Left ventricle myocardium inferior (tissue), 1 donor: ENCODE measurements around the gene TBC1D4. TPM values are rescaled to one million over a fixed set of nuclear protein-coding genes. Genes with fewer than 3 reads are reported as not detected.
A peak's percentile ranks its signal among the peaks of the same experiment; 100 is the strongest.

Source experiments
- DNase-seq: peaks from one replicate; pipeline ENCODE4 v3.0.0-alpha.2; 2020
- H3K27ac ChIP-seq: fragments of 200-600 bp; replicated peaks from 2 replicates; pipeline ENCODE4 v1.8.0; 2021
- H3K27me3 ChIP-seq: fragments of 200-600 bp; 2 replicates; pipeline ENCODE4 v1.8.0; 2021; ENCODE audit warnings: low read depth
- H3K36me3 ChIP-seq: fragments of 200-600 bp; 2 replicates; pipeline ENCODE4 v1.8.0; 2021
- H3K4me1 ChIP-seq: fragments of 200-600 bp; 2 replicates; pipeline ENCODE4 v1.8.0; 2021
- H3K4me3 ChIP-seq: fragments of 200-600 bp; 2 replicates; pipeline ENCODE4 v1.8.0; 2021; ENCODE audit warnings: mild to moderate bottlenecking, moderate library complexity
- H3K9me3 ChIP-seq: fragments of 200-600 bp; replicated peaks from 2 replicates; pipeline ENCODE4 v1.8.0; 2021
- intact Hi-C: fragments of 100-400 bp; cut with micrococcal nuclease; formaldehyde crosslinking; loops from one replicate; pipeline ENCODE4 v1.11.0; 2022
- total RNA-seq: library from RNA; stranded (reverse); fragmentation: NEBNext Ultra II Directional; extraction: Animal tissue kit (Norgen Biotek cat#: 25700); gene quantifications from one replicate; pipeline ENCODE4 v1.2.1, GENCODE V29; 2021
- TF ChIP-seq, protein P1 (sequence below): fragments of 200-600 bp; IDR thresholded peaks from 2 replicates; pipeline ENCODE4 v1.8.0; 2021; ENCODE audit warnings: antibody characterized with exemption, mild to moderate bottlenecking, borderline replicate concordance
- donor health status: DM: no; HTN: yes; CAD: no; lungs with severe emphysema.

The TBC1D4 gene
- total RNA-seq, 1 donor from 2014 or later: 97.5 TPM

DNA sequence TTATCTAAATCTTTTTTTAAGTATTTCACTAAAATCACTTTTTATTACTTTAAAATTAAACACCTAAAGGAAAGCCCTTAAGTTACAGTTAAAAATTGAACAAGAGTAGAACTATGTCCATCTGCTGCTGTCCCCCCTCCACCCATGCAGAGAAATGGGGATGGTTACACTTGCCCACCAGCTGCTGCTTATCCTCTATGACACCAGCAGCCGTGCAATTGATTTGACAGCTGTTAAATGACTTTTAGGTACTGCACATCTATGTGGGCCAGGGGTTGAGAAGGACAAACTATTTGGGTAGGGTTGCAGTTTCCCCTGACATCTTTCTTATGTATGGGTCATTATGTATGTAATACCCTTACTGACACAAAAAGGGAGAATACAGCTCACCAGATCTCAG lies 77.2 kb downstream of the TBC1D4 start:
- intact Hi-C loops: no loop called here
- TF ChIP-seq, protein P1, sequence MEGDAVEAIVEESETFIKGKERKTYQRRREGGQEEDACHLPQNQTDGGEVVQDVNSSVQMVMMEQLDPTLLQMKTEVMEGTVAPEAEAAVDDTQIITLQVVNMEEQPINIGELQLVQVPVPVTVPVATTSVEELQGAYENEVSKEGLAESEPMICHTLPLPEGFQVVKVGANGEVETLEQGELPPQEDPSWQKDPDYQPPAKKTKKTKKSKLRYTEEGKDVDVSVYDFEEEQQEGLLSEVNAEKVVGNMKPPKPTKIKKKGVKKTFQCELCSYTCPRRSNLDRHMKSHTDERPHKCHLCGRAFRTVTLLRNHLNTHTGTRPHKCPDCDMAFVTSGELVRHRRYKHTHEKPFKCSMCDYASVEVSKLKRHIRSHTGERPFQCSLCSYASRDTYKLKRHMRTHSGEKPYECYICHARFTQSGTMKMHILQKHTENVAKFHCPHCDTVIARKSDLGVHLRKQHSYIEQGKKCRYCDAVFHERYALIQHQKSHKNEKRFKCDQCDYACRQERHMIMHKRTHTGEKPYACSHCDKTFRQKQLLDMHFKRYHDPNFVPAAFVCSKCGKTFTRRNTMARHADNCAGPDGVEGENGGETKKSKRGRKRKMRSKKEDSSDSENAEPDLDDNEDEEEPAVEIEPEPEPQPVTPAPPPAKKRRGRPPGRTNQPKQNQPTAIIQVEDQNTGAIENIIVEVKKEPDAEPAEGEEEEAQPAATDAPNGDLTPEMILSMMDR: no peak
- H3K27ac ChIP-seq: peak overlapping the region; percentile 79
- DNase-seq: no peak
- peaks cover 63% of the 10 kb centered on the region for H3K4me1 ChIP-seq
- H3K36me3 ChIP-seq: no peaks in the 10 kb centered on the region
- H3K27me3 ChIP-seq: no peaks in the 10 kb centered on the region
- H3K4me3 ChIP-seq: no peak overlapping the region
- H3K9me3 ChIP-seq: no peaks in the 10 kb centered on the region

DNA sequence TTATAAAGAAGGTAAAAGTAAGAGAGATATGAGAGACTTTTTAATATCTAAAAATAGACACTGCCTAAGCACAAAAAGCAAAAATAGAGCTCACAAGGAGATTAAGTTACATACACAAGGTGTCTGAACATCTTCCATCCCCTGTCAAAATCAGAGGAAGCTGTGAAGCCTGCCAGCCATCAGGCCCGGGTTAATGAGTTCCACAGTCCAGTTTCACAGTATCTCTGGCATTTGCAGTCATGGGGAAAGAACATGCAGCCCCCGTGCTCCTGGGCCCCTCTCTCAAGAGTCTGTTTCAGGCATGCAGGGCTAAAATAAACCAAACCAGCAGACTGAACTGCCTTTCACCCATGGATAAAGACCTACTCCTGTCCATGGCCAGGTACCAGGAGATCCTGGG lies 79.2 kb downstream of the TBC1D4 start:
- Histone ChIP-seq H3K9me3 (peaks cover 11% of the 10 kb centered on the region), H3K36me3 (no peaks in the 10 kb centered on the region), H3K27ac (peak overlapping the region; percentile 79), H3K4me3 (peak overlapping the region; percentile 26), H3K27me3 (no peaks in the 10 kb centered on the region), H3K4me1 (peaks cover 68% of the 10 kb centered on the region)
- TF ChIP-seq, protein P1: no peak
- peak; percentile 68 for DNase-seq
- intact Hi-C loops: no loop called here

DNA sequence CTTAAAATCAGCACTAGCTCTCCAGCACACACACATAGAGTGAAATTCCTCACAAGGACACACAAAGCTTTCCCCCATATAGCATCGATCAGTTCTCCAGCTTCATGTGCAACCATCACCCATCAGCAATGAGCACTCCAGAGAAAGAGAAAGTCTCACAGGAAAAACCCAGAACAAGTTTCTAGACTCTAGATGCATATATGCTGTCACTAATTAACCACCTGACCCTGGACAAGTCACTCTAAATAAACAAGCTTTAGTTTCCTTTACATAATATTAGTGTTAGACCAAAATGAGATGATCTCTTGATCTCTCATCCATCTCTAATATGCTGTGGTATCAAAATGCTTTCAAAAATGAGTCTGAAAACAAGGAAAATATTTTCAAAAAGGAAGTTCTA lies 81.2 kb downstream of the TBC1D4 start:
- TF ChIP-seq, protein P1: no peak
- DNase-seq: no peak
- Histone ChIP-seq H3K36me3 (no peaks in the 10 kb centered on the region), H3K4me1 (peaks cover 68% of the 10 kb centered on the region), H3K9me3 (peaks cover 17% of the 10 kb centered on the region), H3K4me3 (no peak overlapping the region), H3K27me3 (no peaks in the 10 kb centered on the region), H3K27ac (peak overlapping the region; percentile 79)
- intact Hi-C loops: no loop called here

DNA sequence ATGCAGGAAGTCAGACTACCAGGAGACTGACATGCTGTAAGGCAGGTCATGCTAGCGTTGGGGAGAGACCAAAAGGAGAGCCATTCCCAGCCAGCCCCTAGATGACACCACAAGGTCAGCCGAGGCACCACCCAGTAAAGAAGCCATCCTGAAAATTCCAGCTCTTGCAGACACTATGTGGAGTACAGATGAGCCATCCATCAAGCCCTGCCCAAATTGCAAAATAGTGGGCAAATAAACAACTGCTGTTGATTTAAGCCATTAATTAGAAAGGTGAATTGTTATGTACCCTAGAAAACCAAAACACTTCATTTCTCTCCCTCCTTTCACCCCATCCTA lies 82.1 kb downstream of the TBC1D4 start:
- DNase-seq: no peak
- TF ChIP-seq, protein P1: no peak
- no peaks in the 10 kb centered on the region for H3K36me3 ChIP-seq
- H3K4me3 ChIP-seq: no peak overlapping the region
- peaks cover 17% of the 10 kb centered on the region for H3K9me3 ChIP-seq
- H3K27ac ChIP-seq: peak overlapping the region; percentile 49
- peaks cover 68% of the 10 kb centered on the region for H3K4me1 ChIP-seq
- intact Hi-C loops: no loop called here
- no peaks in the 10 kb centered on the region for H3K27me3 ChIP-seq

DNA sequence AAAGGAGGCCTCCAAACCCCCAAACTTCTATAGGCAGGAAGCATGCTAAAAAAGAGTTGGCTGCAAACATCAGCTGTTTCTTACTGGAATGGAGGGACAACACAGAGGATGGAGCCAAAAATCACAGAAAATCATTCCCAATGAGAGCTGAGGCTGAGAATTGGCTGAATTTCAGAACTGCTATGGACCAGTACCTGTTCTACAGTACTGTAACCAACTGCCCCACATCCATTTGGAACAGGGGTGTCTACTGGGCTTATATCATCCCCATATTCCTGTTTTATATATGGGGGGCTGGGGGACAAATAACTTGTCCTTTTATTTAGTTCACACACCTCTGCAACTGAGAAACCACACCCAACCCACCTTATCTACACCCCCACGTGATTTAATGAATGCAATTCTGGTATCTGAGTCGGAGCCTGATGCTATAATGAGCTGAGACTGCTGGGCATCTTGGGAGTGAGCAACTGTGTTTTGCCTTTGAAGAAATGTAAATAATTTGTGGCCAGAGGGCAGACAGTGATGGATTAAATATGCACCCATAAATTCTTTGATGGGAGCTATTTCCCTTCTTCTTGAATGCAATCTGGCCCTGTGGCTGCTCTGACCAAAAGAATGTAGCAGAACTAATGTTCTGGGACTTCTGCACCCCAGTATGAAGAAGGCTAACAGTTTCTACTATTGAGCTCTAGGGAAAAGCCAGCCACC lies 82.6 kb downstream of the TBC1D4 start:
- peaks cover 68% of the 10 kb centered on the region for H3K4me1 ChIP-seq
- intact Hi-C loops: no loop called here
- H3K27ac ChIP-seq: peak overlapping the region; percentile 49
- TF ChIP-seq, protein P1: no peak
- H3K4me3 ChIP-seq: no peak overlapping the region
- DNase-seq: no peak
- H3K9me3 ChIP-seq: peaks cover 17% of the 10 kb centered on the region
- no peaks in the 10 kb centered on the region for H3K27me3 ChIP-seq
- H3K36me3 ChIP-seq: no peaks in the 10 kb centered on the region
